Neuronal stem cell (in vitro differentiated cells): ENCODE data around the gene MAGEA9B.
"Not testable (repeated sequence)": the region's sequence is repeated elsewhere in the genome, so short reads cannot be mapped to it uniquely, and the experiment has no call there.

Source experiments
- DNase-seq: peaks from one replicate; pipeline ENCODE4 v3.0.0-alpha.2; 2013; ENCODE audit warnings: low spot score
- H2AFZ ChIP-seq: one replicate; pipeline ENCODE4 v1.6.1; 2013; ENCODE audit warnings: mild to moderate bottlenecking, low read length, inconsistent platforms
- H2AK5ac ChIP-seq: 2 replicates; pipeline ENCODE4 v1.6.1; 2013; ENCODE audit warnings: low read depth, mild to moderate bottlenecking, inconsistent platforms, low read length, moderate library complexity, mixed read lengths
- H2BK120ac ChIP-seq: 2 replicates; pipeline ENCODE4 v1.6.1; 2013; ENCODE audit warnings: low read depth, mild to moderate bottlenecking, inconsistent platforms, low read length, moderate library complexity, mixed read lengths
- H2BK12ac ChIP-seq: one replicate; pipeline ENCODE4 v1.6.1; 2013; ENCODE audit warnings: low read length, inconsistent platforms
- H2BK15ac ChIP-seq: 2 replicates; pipeline ENCODE4 v1.6.1; 2013; ENCODE audit warnings: mild to moderate bottlenecking, low read length, inconsistent platforms, mixed read lengths
- H2BK5ac ChIP-seq: one replicate; pipeline ENCODE4 v1.6.1; 2013; ENCODE audit warnings: inconsistent platforms, mild to moderate bottlenecking, low read length, moderate library complexity
- H3K14ac ChIP-seq: one replicate; pipeline ENCODE4 v1.6.1; 2013; ENCODE audit warnings: low read length, inconsistent platforms
- H3K18ac ChIP-seq: 2 replicates; pipeline ENCODE4 v1.6.1; 2013; ENCODE audit warnings: low read length, inconsistent platforms
- H3K23ac ChIP-seq: 2 replicates; pipeline ENCODE4 v1.6.1; 2013; ENCODE audit warnings: low read depth, mild to moderate bottlenecking, mixed read lengths, low read length, inconsistent platforms; ENCODE audit not compliant: poor library complexity
- H3K27ac ChIP-seq: replicated peaks from 3 replicates; pipeline ENCODE4 v1.5.1; 2013; ENCODE audit warnings: low read length, inconsistent platforms
- H3K27me3 ChIP-seq, 3 experiments: 2 replicates each; pipeline ENCODE4 v1.6.1; 2013; ENCODE audit warnings: low read length in 3 of 3, mild to moderate bottlenecking in 2 of 3, inconsistent platforms in 1 of 3, low read depth in 1 of 3, mixed read lengths in 1 of 3, moderate library complexity in 1 of 3; ENCODE audit not compliant: control insufficient read depth in 3 of 3, insufficient read depth in 3 of 3
- H3K36me3 ChIP-seq, 2 donors: replicated peaks in 1 of 2; 2 replicates each; pipeline ENCODE4 v1.6.1; 2013; ENCODE audit warnings: low read length in 2 of 2; ENCODE audit not compliant: control insufficient read depth in 2 of 2, insufficient read depth in 2 of 2
- H3K4ac ChIP-seq: 2 replicates; pipeline ENCODE4 v1.6.1; 2013; ENCODE audit warnings: inconsistent platforms, mild to moderate bottlenecking, low read length, moderate library complexity
- H3K4me1 ChIP-seq, 2 donors: 1 replicate in 1 of 2; 2 replicates in 1 of 2; pipeline ENCODE4 v1.6.1; 2013; ENCODE audit warnings: low read length in 2 of 2, low read depth in 1 of 2; ENCODE audit not compliant: control insufficient read depth in 2 of 2, insufficient read depth in 1 of 2
- H3K4me2 ChIP-seq: one replicate; pipeline ENCODE4 v1.6.1; 2013; ENCODE audit warnings: mild to moderate bottlenecking, low read length, inconsistent platforms; ENCODE audit not compliant: insufficient read depth, poor library complexity, severe bottlenecking
- H3K4me3 ChIP-seq, 2 donors: 2 replicates each; pipeline ENCODE4 v1.5.1; 2013; ENCODE audit warnings: low read length in 2 of 2, mild to moderate bottlenecking in 2 of 2, inconsistent platforms in 1 of 2, moderate library complexity in 1 of 2
- H3K79me1 ChIP-seq: one replicate; pipeline ENCODE4 v1.6.1; 2013; ENCODE audit warnings: low read depth, mild to moderate bottlenecking, inconsistent platforms, low read length, moderate library complexity
- H3K9ac ChIP-seq: one replicate; pipeline ENCODE4 v1.6.1; 2013; ENCODE audit warnings: mild to moderate bottlenecking, low read depth, low read length, inconsistent platforms; ENCODE audit not compliant: poor library complexity
- H3K9me3 ChIP-seq, 2 donors: replicated peaks in 1 of 2; 2 replicates each; pipeline versions ENCODE3 to v1.6.1; 2013; ENCODE audit warnings: low read length in 2 of 2, mild to moderate bottlenecking in 2 of 2, inconsistent platforms in 1 of 2, low read depth in 1 of 2, mixed read lengths in 1 of 2, moderate library complexity in 1 of 2; ENCODE audit not compliant: control insufficient read depth in 2 of 2, insufficient read depth in 1 of 2
- H4K8ac ChIP-seq: one replicate; pipeline ENCODE4 v1.6.1; 2013; ENCODE audit warnings: low read depth, mild to moderate bottlenecking, inconsistent platforms, low read length, moderate library complexity
- H4K91ac ChIP-seq: one replicate; pipeline ENCODE4 v1.6.1; 2013; ENCODE audit warnings: low read length, low read depth, mild to moderate bottlenecking, inconsistent platforms; ENCODE audit not compliant: poor library complexity
- WGBS, 2 donors: extraction: QIAGEN DNeasy Blood & Tissue Kit; methylation state at CpG; one replicate each; pipeline ENCODE4 v1.1.7; 2013; ENCODE audit warnings: missing lambda C conversion rate in 2 of 2, mixed read lengths in 1 of 2; ENCODE audit not compliant: insufficient read length in 2 of 2, insufficient replicate concordance in 1 of 2; ENCODE audit errors: extremely low coverage in 2 of 2; 5-methylcytosine and 5-hydroxymethylcytosine counted together

MAGEA9B gene

DNA sequence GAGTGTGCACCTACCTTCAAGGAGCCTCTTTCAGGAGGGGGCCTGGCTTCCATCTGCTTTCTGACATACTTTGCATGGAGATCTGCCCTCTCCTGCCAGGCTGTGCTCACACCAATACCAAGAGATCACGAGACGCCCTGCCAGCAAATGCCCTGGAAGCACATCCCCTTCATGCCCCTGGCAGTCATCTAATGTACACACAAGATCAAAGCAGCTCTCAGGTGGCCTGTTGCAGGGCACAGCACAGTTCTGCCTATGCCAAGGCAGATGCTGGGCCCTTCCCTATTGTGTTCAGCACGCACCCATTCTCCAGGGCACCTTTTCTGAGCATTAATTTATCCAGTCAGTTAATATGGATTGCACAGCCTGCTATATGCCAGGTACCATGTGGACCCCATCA is 54.4 kb downstream of the MAGEA9B start:
- not testable (repeated sequence) for DNase-seq, H3K18ac ChIP-seq, H3K4me1 ChIP-seq, H2BK5ac ChIP-seq, H4K8ac ChIP-seq, H2AK5ac ChIP-seq, H2BK120ac ChIP-seq, H2BK12ac ChIP-seq, H2AFZ ChIP-seq, H3K14ac ChIP-seq, H3K36me3 ChIP-seq, H3K4me3 ChIP-seq, H3K9me3 ChIP-seq, H3K4ac ChIP-seq, H3K23ac ChIP-seq, H3K27ac ChIP-seq, H2BK15ac ChIP-seq, H3K79me1 ChIP-seq, H4K91ac ChIP-seq, H3K9ac ChIP-seq, H3K4me2 ChIP-seq, H3K27me3 ChIP-seq
- WGBS, 2 donors: no CpG with 5 or more reads among the region's 3 CpGs
